ENCODE measurements around the gene FOCAD. TPM values are rescaled to one million over a fixed set of nuclear protein-coding genes. Genes with fewer than 3 reads are reported as not detected.

FOCAD gene
- total and polyA plus RNA-seq, 2 donors (not counting 1 experiment from before 2014, with no cell fraction given) = 4.0 to 10.1 TPM

GRCh38 chr9:20805766-20806165 is 121.7 kb downstream of the FOCAD start:
- no peaks in the 10 kb centered on the region for H3K4me1 ChIP-seq (ENCODE audit: control insufficient read depth in 2 of 2, insufficient read depth in 2 of 2, low read length in 2 of 2)
- no peak overlapping the region for H3K4me2 ChIP-seq (replicated peaks; ENCODE audit: low read depth, low read length, poor library complexity, severe bottlenecking)
- no peak for DNase-seq
- no peak overlapping the region for H3K4me3 ChIP-seq (ENCODE audit: control extremely low read depth in 1 of 5, extremely low read depth in 1 of 5, insufficient read depth in 1 of 5, low read depth in 2 of 5, low read length in 4 of 5)
- Mint-ChIP-seq H3K27me3 (no peaks in the 10 kb centered on the region), H3K27ac (no peak overlapping the region), H3K9me3 (ENCODE audit: insufficient read depth) (no peaks in the 10 kb centered on the region), H3K4me1 (no peaks in the 10 kb centered on the region), H3K4me3 (no peak overlapping the region)
- CTCF ChIA-PET = no interaction called here
- no peaks in the 10 kb centered on the region for H3K27me3 ChIP-seq (replicated peaks in 1 of 4; ENCODE audit: control extremely low read depth in 1 of 4, control insufficient read depth in 3 of 4, insufficient read depth in 4 of 4, low read length in 3 of 4)
- intact Hi-C loops (cut with micrococcal nuclease) = no loop called here
- WGBS (ENCODE audit: insufficient coverage) = 100% methylated on average over 2 of the region's 2 CpGs
- no peaks in the 10 kb centered on the region for H4K20me1 ChIP-seq (ENCODE audit: control insufficient read depth, insufficient read depth, low read length, poor library complexity, severe bottlenecking)
- H3K79me2 ChIP-seq (ENCODE audit: control insufficient read depth, insufficient read depth, low read length) = no peaks in the 10 kb centered on the region
- no peak overlapping the region for H2AFZ ChIP-seq (ENCODE audit: insufficient read depth, low read depth, low read length, poor library complexity, severe bottlenecking)
- H3K36me3 ChIP-seq (replicated peaks in 1 of 2; ENCODE audit: control extremely low read depth in 1 of 2, control insufficient read depth in 1 of 2, extremely low read depth in 1 of 2, insufficient read depth in 2 of 2, low read length in 1 of 2) = no peaks in the 10 kb centered on the region
- no peak for ATAC-seq (ENCODE audit: low read depth)
- TF ChIP-seq CTCF (IDR thresholded peaks at IDR 0.05) (no peak), EZH2 (IDR thresholded peaks at IDR 0.05; ENCODE audit: borderline replicate concordance, insufficient read depth, low read depth, low read length, poor library complexity, severe bottlenecking) (no peak)
- no peak overlapping the region for H3K9ac ChIP-seq (ENCODE audit: low read length)
- POLR2A ChIA-PET = no interaction called here
- no peaks in the 10 kb centered on the region for H3K9me3 ChIP-seq (ENCODE audit: control extremely low read depth in 1 of 3, control insufficient read depth in 2 of 3, insufficient read depth in 1 of 3, low read length in 2 of 3)
- H3K27ac ChIP-seq (ENCODE audit: low read length in 2 of 2) = no peak overlapping the region

- ATAC-seq (ENCODE audit: low read depth) (no peak), DNase-seq (no peak)
- POLR2A ChIA-PET = no interaction called here
- H3K27ac Mint-ChIP-seq = no peak overlapping the region
- Histone ChIP-seq H3K4me1 (ENCODE audit: control insufficient read depth in 2 of 2, insufficient read depth in 2 of 2, low read length in 2 of 2) (no peaks in the 10 kb centered on the region), H2AFZ (ENCODE audit: insufficient read depth, low read depth, low read length, poor library complexity, severe bottlenecking) (no peak overlapping the region), H3K27me3 (replicated peaks in 1 of 4; ENCODE audit: control extremely low read depth in 1 of 4, control insufficient read depth in 3 of 4, insufficient read depth in 4 of 4, low read length in 3 of 4) (no peaks in the 10 kb centered on the region), H3K27ac (ENCODE audit: low read length in 2 of 2) (no peak overlapping the region), H3K4me2 (replicated peaks; ENCODE audit: low read depth, low read length, poor library complexity, severe bottlenecking) (no peak overlapping the region), H3K36me3 (replicated peaks in 1 of 2; ENCODE audit: control extremely low read depth in 1 of 2, control insufficient read depth in 1 of 2, extremely low read depth in 1 of 2, insufficient read depth in 2 of 2, low read length in 1 of 2) (no peaks in the 10 kb centered on the region), H3K79me2 (ENCODE audit: control insufficient read depth, insufficient read depth, low read length) (no peaks in the 10 kb centered on the region), H3K9ac (ENCODE audit: low read length) (no peak overlapping the region), H3K9me3 (ENCODE audit: control extremely low read depth in 1 of 3, control insufficient read depth in 2 of 3, insufficient read depth in 1 of 3, low read length in 2 of 3) (no peaks in the 10 kb centered on the region), H3K4me3 (ENCODE audit: control extremely low read depth in 1 of 5, extremely low read depth in 1 of 5, insufficient read depth in 1 of 5, low read depth in 2 of 5, low read length in 4 of 5) (no peak overlapping the region), H4K20me1 (ENCODE audit: control insufficient read depth, insufficient read depth, low read length, poor library complexity, severe bottlenecking) (no peaks in the 10 kb centered on the region)
- intact Hi-C loops (cut with micrococcal nuclease) = no loop called here
- CTCF ChIA-PET = interaction anchor here (0.6 kb wide), 1 partner anchor 180 kb away, joined by 4 read pairs; no protein-coding TSS in a partner anchor
- no peaks in the 10 kb centered on the region for H3K4me1 Mint-ChIP-seq
- WGBS (ENCODE audit: insufficient coverage) = 81% methylated on average over 4 of the region's 8 CpGs
- H3K27me3 Mint-ChIP-seq = no peaks in the 10 kb centered on the region
- H3K9me3 Mint-ChIP-seq (ENCODE audit: insufficient read depth) = no peaks in the 10 kb centered on the region
- TF ChIP-seq CTCF (IDR thresholded peaks at IDR 0.05) (no peak), EZH2 (IDR thresholded peaks at IDR 0.05; ENCODE audit: borderline replicate concordance, insufficient read depth, low read depth, low read length, poor library complexity, severe bottlenecking) (no peak)
- no peak overlapping the region for H3K4me3 Mint-ChIP-seq
Measured at GRCh38 chr9:20808002-20808401, 123.9 kb downstream of the FOCAD start.
